GM12878 (cell line): ENCODE data around the gene SYT12. TPM values are rescaled to one million over a fixed set of nuclear protein-coding genes. Genes with fewer than 3 reads are reported as not detected.

Source experiments
- ATF7 ChIP-seq: fragments of 450-650 bp; IDR thresholded peaks from 2 replicates; pipeline ENCODE4 v1.6.1; 2016; ENCODE audit warnings: low read depth, mild to moderate bottlenecking
- BCL11A ChIP-seq: IDR thresholded peaks from 2 replicates; pipeline ENCODE4 v1.6.1; 2011; ENCODE audit warnings: low read depth, low read length
- BHLHE40 ChIP-seq, 2 experiments: fragments of 450-650 bp in 1 of 2; IDR thresholded peaks; 2 replicates each; pipeline ENCODE4 v1.6.1; 2011 to 2017; ENCODE audit warnings: low read depth in 2 of 2, borderline replicate concordance in 1 of 2, improper control_type of control experiment in 1 of 2, low read length in 1 of 2, mild to moderate bottlenecking in 1 of 2
- E4F1 ChIP-seq: fragments of 450-650 bp; IDR thresholded peaks from 2 replicates; pipeline ENCODE4 v1.6.1; 2018; ENCODE audit warnings: borderline replicate concordance, mild to moderate bottlenecking; ENCODE audit not compliant: partially characterized antibody
- FOXM1 ChIP-seq: IDR thresholded peaks from 2 replicates; pipeline ENCODE4 v1.6.1; 2012; ENCODE audit warnings: low read depth, mild to moderate bottlenecking, inconsistent platforms, low read length, moderate library complexity
- IKZF2 ChIP-seq, 2 experiments: fragments of 450-650 bp; IDR thresholded peaks; 2 replicates each; pipeline ENCODE4 v1.6.1; 2017; ENCODE audit warnings: mild to moderate bottlenecking in 2 of 2, moderate library complexity in 2 of 2
- IRF4 ChIP-seq: IDR thresholded peaks from 2 replicates; pipeline ENCODE4 v1.6.1; 2011; ENCODE audit warnings: low read depth, low read length
- MLLT1 ChIP-seq: fragments of 450-650 bp; IDR thresholded peaks from 2 replicates; pipeline ENCODE4 v1.6.1; 2016; ENCODE audit warnings: mild to moderate bottlenecking
- MTA2 ChIP-seq: fragments of 450-650 bp; IDR thresholded peaks from 2 replicates; pipeline ENCODE4 v1.6.1; 2016; ENCODE audit warnings: low read depth, mild to moderate bottlenecking, moderate library complexity
- NFXL1 ChIP-seq: fragments of 450-650 bp; IDR thresholded peaks from 2 replicates; pipeline ENCODE4 v1.6.1; 2017; ENCODE audit warnings: antibody characterized with exemption, mild to moderate bottlenecking, borderline replicate concordance
- NFYB ChIP-seq: IDR thresholded peaks from 2 replicates; pipeline ENCODE4 v1.6.1; 2011; ENCODE audit warnings: low read depth, mild to moderate bottlenecking, low read length, improper control_type of control experiment, moderate library complexity; ENCODE audit not compliant: insufficient read depth
- NKRF ChIP-seq: fragments of 450-650 bp; conservative IDR thresholded peaks from 2 replicates; pipeline ENCODE4 v1.6.1; 2017; ENCODE audit warnings: mild to moderate bottlenecking, moderate library complexity
- NR2C2 ChIP-seq: IDR thresholded peaks from 2 replicates; pipeline ENCODE4 v1.6.1; 2011; ENCODE audit warnings: borderline replicate concordance, low read depth; ENCODE audit not compliant: control insufficient read depth, insufficient read length
- SKIL ChIP-seq: fragments of 450-650 bp; IDR thresholded peaks from 2 replicates; pipeline ENCODE4 v1.6.1; 2017; ENCODE audit warnings: mild to moderate bottlenecking, low read depth, inconsistent platforms; ENCODE audit not compliant: poor library complexity, severe bottlenecking
- STAT3 ChIP-seq: IDR thresholded peaks from 2 replicates; pipeline ENCODE4 v1.6.1; 2011; ENCODE audit warnings: low read depth, low read length, improper control_type of control experiment
- SUZ12 ChIP-seq: fragments of 200-600 bp; sonication (generic); IDR thresholded peaks from one replicate; pipeline ENCODE4 v1.6.1; 2018; ENCODE audit warnings: antibody characterized with exemption, mild to moderate bottlenecking; ENCODE audit not compliant: unreplicated experiment
- ZSCAN29 ChIP-seq: fragments of 450-650 bp; IDR thresholded peaks from 2 replicates; pipeline ENCODE4 v1.6.1; 2017; ENCODE audit warnings: mild to moderate bottlenecking, moderate library complexity
- polyA plus RNA-seq, 11 experiments: library from polyadenylated mRNA; depleted of rRNA in 4 of 11; unstranded in 6 of 11; stranded (reverse) in 5 of 11; fragments of >200 nt; fragmentation: Nextera tagmentation in 4 of 11; fragmentation: Illumina TruSeq in 1 of 11; extraction: Ambion mirVana in 4 of 11; extraction: Trizol in 1 of 11; gene quantifications; 1 replicate in 1 of 11; 2 replicates in 10 of 11; pipeline versions ENCODE4 v1.2.1 to v1.2.3, GENCODE V29; 2011 to 2016; ENCODE audit warnings: inconsistent platforms in 2 of 11, missing spikeins in 2 of 11, low read depth in 1 of 11
- total RNA-seq, 4 experiments: library from RNA; depleted of rRNA in 3 of 4; stranded (reverse); fragments of >200 nt in 3 of 4; fragmentation: Illumina TruSeq in 1 of 4; extraction: Trizol in 1 of 4; gene quantifications; 2 replicates each; pipeline versions ENCODE4 v1.2.1 to v1.2.3, GENCODE V29; 2013 to 2021
- TF ChIP-seq, protein P1 (sequence below): fragments of 450-650 bp; IDR thresholded peaks from 2 replicates; pipeline ENCODE4 v1.6.1; 2017; ENCODE audit warnings: borderline replicate concordance
- TF ChIP-seq, protein P2 (sequence below): fragments of 450-650 bp; IDR thresholded peaks from 2 replicates; pipeline ENCODE4 v1.6.1; 2014; ENCODE audit warnings: mild to moderate bottlenecking

SYT12 gene
- total and polyA plus RNA-seq, 10 of the 15 experiments (the other 5 are each of a cell fraction or from before 2014, with no cell fraction given), result 0.02 to 2.3 (median 0.84) TPM; not detected in 1

GRCh38 chr11:67027943-67028542 lies 5.1 kb downstream of the SYT12 start (continued):
- TF ChIP-seq NFXL1 (no peak), NR2C2 (no peak), ATF7 (peak; percentile 87), SUZ12 (no peak), NKRF (no peak), ZSCAN29 (no peak), FOXM1 (0 out of 2 replicates have a peak, but pooled peaks have one; percentile 25), IKZF2 (IDR thresholded peaks at IDR 0.05) (peak in 1 of 2 experiments; percentile 58; a peak in 1 of 4 replicates), MTA2 (peak; percentile 79), NFYB (no peak), E4F1 (no peak), SKIL (peak; percentile 35), MLLT1 (peak; percentile 66; the same call in 1 of the 2 replicates), STAT3 (no peak), IRF4 (0 out of 2 replicates have a peak, but pooled peaks have one; percentile 44), BHLHE40 (IDR thresholded peaks at IDR 0.05; ENCODE audit: borderline replicate concordance in 1 of 2, low read depth in 2 of 2, low read length in 1 of 2) (peak; percentile 13 to 20; a peak in 1 of 4 replicates), BCL11A (peak; percentile 82; the same call in 1 of the 2 replicates)
- TF ChIP-seq, protein P1, sequence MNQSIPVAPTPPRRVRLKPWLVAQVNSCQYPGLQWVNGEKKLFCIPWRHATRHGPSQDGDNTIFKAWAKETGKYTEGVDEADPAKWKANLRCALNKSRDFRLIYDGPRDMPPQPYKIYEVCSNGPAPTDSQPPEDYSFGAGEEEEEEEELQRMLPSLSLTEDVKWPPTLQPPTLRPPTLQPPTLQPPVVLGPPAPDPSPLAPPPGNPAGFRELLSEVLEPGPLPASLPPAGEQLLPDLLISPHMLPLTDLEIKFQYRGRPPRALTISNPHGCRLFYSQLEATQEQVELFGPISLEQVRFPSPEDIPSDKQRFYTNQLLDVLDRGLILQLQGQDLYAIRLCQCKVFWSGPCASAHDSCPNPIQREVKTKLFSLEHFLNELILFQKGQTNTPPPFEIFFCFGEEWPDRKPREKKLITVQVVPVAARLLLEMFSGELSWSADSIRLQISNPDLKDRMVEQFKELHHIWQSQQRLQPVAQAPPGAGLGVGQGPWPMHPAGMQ, result no peak
- TF ChIP-seq, protein P2, sequence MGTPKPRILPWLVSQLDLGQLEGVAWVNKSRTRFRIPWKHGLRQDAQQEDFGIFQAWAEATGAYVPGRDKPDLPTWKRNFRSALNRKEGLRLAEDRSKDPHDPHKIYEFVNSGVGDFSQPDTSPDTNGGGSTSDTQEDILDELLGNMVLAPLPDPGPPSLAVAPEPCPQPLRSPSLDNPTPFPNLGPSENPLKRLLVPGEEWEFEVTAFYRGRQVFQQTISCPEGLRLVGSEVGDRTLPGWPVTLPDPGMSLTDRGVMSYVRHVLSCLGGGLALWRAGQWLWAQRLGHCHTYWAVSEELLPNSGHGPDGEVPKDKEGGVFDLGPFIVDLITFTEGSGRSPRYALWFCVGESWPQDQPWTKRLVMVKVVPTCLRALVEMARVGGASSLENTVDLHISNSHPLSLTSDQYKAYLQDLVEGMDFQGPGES, result no peak
